IMR-90 (cell line): ENCODE results near the gene SURF2. TPM values are rescaled to one million over a fixed set of nuclear protein-coding genes. Genes with fewer than 3 reads are reported as not detected.

Experiments used
- ATAC-seq: fragments of 200-7000 bp; cut with Tn5 transposase; 2 replicates; pipeline ENCODE4 v1.9.1; 2020; ENCODE audit warnings: low read depth, mild to moderate bottlenecking, moderate library complexity
- BruUV-seq: library from RNA; stranded (reverse); fragments of 400-500 nt; replicated peaks from 2 replicates; lab custom pipeline; 2021; lab: Mats Ljungman, UMichigan
- CTCF ChIA-PET: fragments of 300-600 bp; formaldehyde crosslinking; extraction: SDS; loops from one replicate; lab custom pipeline; 2021; ENCODE audit warnings: antibody characterized with exemption; lab: Yijun Ruan, JAX
- POLR2A ChIA-PET: fragments of 300-600 bp; sonication (Branson Sonifier 250); formaldehyde crosslinking; loops from one replicate; lab custom pipeline; 2022; ENCODE audit warnings: antibody characterized with exemption; ENCODE audit not compliant: unreplicated experiment; lab: Charles Lee
- DNase-seq: peaks from one replicate; pipeline ENCODE4 v3.0.0; 2013
- H2AFZ ChIP-seq: replicated peaks from 2 replicates; pipeline ENCODE3; 2013; ENCODE audit warnings: low read length, mild to moderate bottlenecking; ENCODE audit not compliant: poor library complexity
- H2AK5ac ChIP-seq: 2 replicates; pipeline ENCODE4 v1.6.1; 2013; ENCODE audit warnings: low read depth, low read length, inconsistent platforms
- H2AK9ac ChIP-seq: replicated peaks from 2 replicates; pipeline ENCODE3; 2013; ENCODE audit warnings: mild to moderate bottlenecking, low read depth, low read length, moderate library complexity; ENCODE audit not compliant: poor library complexity
- H2BK120ac ChIP-seq: 2 replicates; pipeline ENCODE4 v1.6.1; 2013; ENCODE audit warnings: low read depth, low read length, inconsistent platforms
- H2BK15ac ChIP-seq: 3 replicates; pipeline ENCODE4 v1.6.1; 2013; ENCODE audit warnings: low read depth, low read length, inconsistent platforms
- H2BK20ac ChIP-seq: 2 replicates; pipeline ENCODE4 v1.6.1; 2013; ENCODE audit warnings: low read depth, mild to moderate bottlenecking, inconsistent platforms, low read length, moderate library complexity
- H2BK5ac ChIP-seq: 2 replicates; pipeline ENCODE4 v1.6.1; 2013; ENCODE audit warnings: mild to moderate bottlenecking, low read depth, low read length, inconsistent platforms; ENCODE audit not compliant: poor library complexity, severe bottlenecking
- H3K14ac ChIP-seq: replicated peaks from 2 replicates; pipeline ENCODE4 v1.6.1; 2013; ENCODE audit warnings: low read depth, low read length, inconsistent platforms
- H3K18ac ChIP-seq: 2 replicates; pipeline ENCODE4 v1.6.1; 2013; ENCODE audit warnings: low read depth, low read length, control low read depth
- H3K23ac ChIP-seq: 2 replicates; pipeline ENCODE4 v1.6.1; 2013; ENCODE audit warnings: low read depth, low read length, inconsistent platforms
- H3K27ac ChIP-seq: 2 replicates; pipeline ENCODE4 v1.5.1; 2013; ENCODE audit warnings: mild to moderate bottlenecking, control low read depth, low read length; ENCODE audit not compliant: insufficient read depth
- H3K27me3 ChIP-seq: 2 replicates; pipeline ENCODE4 v1.6.1; 2013; ENCODE audit warnings: low read length; ENCODE audit not compliant: control insufficient read depth, insufficient read depth
- H3K36me3 ChIP-seq: 2 replicates; pipeline ENCODE4 v1.6.1; 2013; ENCODE audit warnings: low read length, mixed read lengths; ENCODE audit not compliant: control insufficient read depth, insufficient read depth
- H3K4ac ChIP-seq: 2 replicates; pipeline ENCODE4 v1.6.1; 2013; ENCODE audit warnings: low read depth, low read length, inconsistent platforms
- H3K4me1 ChIP-seq: 2 replicates; pipeline ENCODE4 v1.6.1; 2013; ENCODE audit warnings: low read length, mixed read lengths; ENCODE audit not compliant: control insufficient read depth, insufficient read depth
- H3K4me2 ChIP-seq: 2 replicates; pipeline ENCODE4 v1.6.1; 2013; ENCODE audit warnings: low read depth, mild to moderate bottlenecking, control low read depth, low read length, moderate library complexity
- H3K4me3 ChIP-seq: 2 replicates; pipeline ENCODE4 v1.5.1; 2013; ENCODE audit warnings: low read depth, mild to moderate bottlenecking, control low read depth, low read length, moderate library complexity; ENCODE audit not compliant: insufficient read depth
- H3K56ac ChIP-seq: 2 replicates; pipeline ENCODE4 v1.6.1; 2013; ENCODE audit warnings: low read length, inconsistent platforms; ENCODE audit not compliant: insufficient read depth; ENCODE audit errors: extremely low read depth
- H3K79me1 ChIP-seq, 2 experiments: 2 replicates each; pipeline ENCODE4 v1.6.1; 2013; ENCODE audit warnings: low read length in 2 of 2, inconsistent platforms in 1 of 2, low read depth in 1 of 2
- H3K9ac ChIP-seq: 2 replicates; pipeline ENCODE4 v1.6.1; 2013; ENCODE audit warnings: low read depth, low read length, control low read depth
- H3K9me1 ChIP-seq: 2 replicates; pipeline ENCODE4 v1.6.1; 2013; ENCODE audit warnings: low read length, inconsistent platforms; ENCODE audit not compliant: insufficient read depth
- H3K9me3 ChIP-seq: 2 replicates; pipeline ENCODE4 v1.6.1; 2013; ENCODE audit warnings: low read length; ENCODE audit not compliant: control insufficient read depth, insufficient read depth
- H4K20me1 ChIP-seq: 2 replicates; pipeline ENCODE4 v1.6.1; 2013; ENCODE audit warnings: low read length, inconsistent platforms; ENCODE audit not compliant: insufficient read depth
- H4K5ac ChIP-seq: 2 replicates; pipeline ENCODE4 v1.6.1; 2013; ENCODE audit warnings: mild to moderate bottlenecking, low read depth, low read length, control low read depth
- H4K8ac ChIP-seq, 2 experiments: 2 replicates each; pipeline ENCODE4 v1.6.1; 2013; ENCODE audit warnings: low read depth in 2 of 2, low read length in 2 of 2, control low read depth in 1 of 2, inconsistent platforms in 1 of 2
- H4K91ac ChIP-seq: 2 replicates; pipeline ENCODE4 v1.6.1; 2013; ENCODE audit warnings: low read depth, low read length, inconsistent platforms; ENCODE audit not compliant: insufficient read depth
- BHLHE40 ChIP-seq: fragments of 150-350 bp; IDR thresholded peaks from 2 replicates; pipeline ENCODE4 v1.6.1; 2016; ENCODE audit warnings: mild to moderate bottlenecking, low read depth, low read length
- CHD1 ChIP-seq: IDR thresholded peaks from 2 replicates; pipeline ENCODE4 v1.6.1; 2012; ENCODE audit warnings: low read depth, low read length, improper control_type of control experiment
- CTCF ChIP-seq: conservative IDR thresholded peaks from 2 replicates; pipeline ENCODE4 v1.5.1; 2012; ENCODE audit warnings: mild to moderate bottlenecking, low read depth, low read length, improper control_type of control experiment
- MAZ ChIP-seq: IDR thresholded peaks from 2 replicates; pipeline ENCODE4 v1.6.1; 2012; ENCODE audit warnings: low read depth, mild to moderate bottlenecking, low read length, improper control_type of control experiment, moderate library complexity, borderline replicate concordance
- MXI1 ChIP-seq: IDR thresholded peaks from 2 replicates; pipeline ENCODE4 v1.6.1; 2012; ENCODE audit warnings: low read depth, mild to moderate bottlenecking, low read length, moderate library complexity, borderline replicate concordance
- NFE2L2 ChIP-seq: fragments of 150-350 bp; IDR thresholded peaks from 2 replicates; pipeline ENCODE4 v1.6.1; 2016; ENCODE audit warnings: low read depth, mild to moderate bottlenecking, low read length
- POLR2A ChIP-seq: IDR thresholded peaks from 2 replicates; pipeline ENCODE4 v1.6.1; 2012; ENCODE audit warnings: mild to moderate bottlenecking, low read depth, low read length
- RFX5 ChIP-seq: IDR thresholded peaks from 2 replicates; pipeline ENCODE4 v1.8.0; 2012; ENCODE audit warnings: low read depth, mild to moderate bottlenecking, low read length, moderate library complexity
- WGBS, 2 experiments: methylation state at CpG; one replicate each; pipeline versions ENCODE4 v1.1.5 to v1.1.7; 2013; ENCODE audit warnings: missing lambda C conversion rate in 2 of 2; ENCODE audit not compliant: insufficient read length in 1 of 2; ENCODE audit errors: extremely low coverage in 2 of 2; 5-methylcytosine and 5-hydroxymethylcytosine counted together
- dilution Hi-C: fragments of 300-500 bp; cut with HindIII; formaldehyde crosslinking; loops from one replicate; pipeline ENCODE4 v1.14.3; 2018; ENCODE audit warnings: low sequenced_read_pairs; ENCODE audit not compliant: unreplicated experiment
- in situ Hi-C: fragments of 300-500 bp; cut with MboI; formaldehyde crosslinking; loops from 3 replicates; pipeline ENCODE4 v1.14.3; 2019; ENCODE audit warnings: low sequenced_read_pairs, inconsistent platforms, mixed read lengths
- intact Hi-C: fragments of 100-400 bp; cut with micrococcal nuclease; formaldehyde crosslinking; loops from 2 replicates; pipeline ENCODE4 v1.10.0; 2022
- polyA plus RNA-seq, 3 experiments: library from polyadenylated mRNA; depleted of rRNA; stranded (reverse); fragments of >200 nt; gene quantifications; 2 replicates each; pipeline ENCODE4 v1.2.3, GENCODE V29; 2012; ENCODE audit warnings: low replicate concordance in 1 of 3
- total RNA-seq: library from RNA; depleted of rRNA; stranded (reverse); fragments of >200 nt; gene quantifications from 2 replicates; pipeline ENCODE4 v1.2.3, GENCODE V29; 2012
- TF ChIP-seq, protein P1 (sequence below): fragments of 150-350 bp; IDR thresholded peaks from 2 replicates; pipeline ENCODE4 v1.6.1; 2017; ENCODE audit warnings: mild to moderate bottlenecking, antibody characterized with exemption, low read length, low read depth
- TF ChIP-seq, protein P2 (sequence below): fragments of 150-350 bp; IDR thresholded peaks from 2 replicates; pipeline ENCODE4 v1.6.1; 2016; ENCODE audit warnings: low read depth, mild to moderate bottlenecking, low read length, moderate library complexity, borderline replicate concordance

The SURF2 gene
- total and polyA plus RNA-seq, 2 of the 4 experiments (the other 2 are of a cell fraction), result 9.9 to 16.3 TPM

- H4K5ac ChIP-seq, result peak within 1 kb of the TSS; percentile 67
- peaks cover 50% of the 10 kb centered on the region for H3K36me3 ChIP-seq
- H2BK5ac ChIP-seq, result peak within 1 kb of the TSS; percentile 38
- H3K14ac ChIP-seq, result peak within 1 kb of the TSS; percentile 85
- intact Hi-C loops (no loop called here), in situ Hi-C loops (no loop called here), dilution Hi-C loops (no loop called here)
- H3K4me1 ChIP-seq, result no peaks in the 10 kb centered on the region
- H3K4me3 ChIP-seq, result peak within 1 kb of the TSS; percentile 88
- H4K8ac ChIP-seq, result peak within 1 kb of the TSS; percentile 98 to 100
- DNase-seq, result peak; percentile 81
- H3K56ac ChIP-seq, result peak within 1 kb of the TSS; percentile 13; the same call in 1 of the 2 replicates
- H3K27ac ChIP-seq, result peak within 1 kb of the TSS; percentile 81
- H2BK20ac ChIP-seq, result no peak within 1 kb of the TSS
- H3K18ac ChIP-seq, result no peak within 1 kb of the TSS
- WGBS, 2 experiments, result 1% methylated on average over 35 of the region's 70 CpGs; no CpG with 5 or more reads in 1 of the 2 experiments
- no peaks in the 10 kb centered on the region for H4K20me1 ChIP-seq
- no peak within 1 kb of the TSS for H2BK120ac ChIP-seq
- ChIA-PET POLR2A (interaction anchor here (0.6 kb wide), 1 partner anchor 11 kb away, joined by 3 read pairs; no protein-coding TSS in a partner anchor), CTCF (no interaction called here)
- no TSS peak for BruUV-seq
- peak within 1 kb of the TSS; percentile 95 for H3K4me2 ChIP-seq
- peak within 1 kb of the TSS; percentile 83 for H3K23ac ChIP-seq
- H2BK15ac ChIP-seq, result no peak within 1 kb of the TSS
- peaks cover 10% of the 10 kb centered on the region; the same call in 1 of the 2 replicates for H3K9me1 ChIP-seq
- H4K91ac ChIP-seq, result peak within 1 kb of the TSS; percentile 64
- H3K27me3 ChIP-seq, result no peaks in the 10 kb centered on the region
- ATAC-seq, result peak; percentile 98
- peak within 1 kb of the TSS; percentile 87 for H3K4ac ChIP-seq
- H3K79me1 ChIP-seq, result peaks cover 17 to 34% of the 10 kb centered on the region in 2 experiments
- peak within 1 kb of the TSS; percentile 95 for H2AFZ ChIP-seq
- H3K9ac ChIP-seq, result peak within 1 kb of the TSS; percentile 82
- H2AK5ac ChIP-seq, result peak within 1 kb of the TSS; percentile 97
- no peaks in the 10 kb centered on the region for H3K9me3 ChIP-seq
- peak within 1 kb of the TSS; percentile 95 for H2AK9ac ChIP-seq
- TF ChIP-seq CTCF, result no peak
- peak; percentile 86 for TF ChIP-seq MXI1
- 0 out of 2 replicates have a peak, but pooled peaks have one; percentile 3 for TF ChIP-seq NFE2L2
- TF ChIP-seq CHD1, result no peak
- TF ChIP-seq BHLHE40, result peak; percentile 100
- TF ChIP-seq, protein P1, sequence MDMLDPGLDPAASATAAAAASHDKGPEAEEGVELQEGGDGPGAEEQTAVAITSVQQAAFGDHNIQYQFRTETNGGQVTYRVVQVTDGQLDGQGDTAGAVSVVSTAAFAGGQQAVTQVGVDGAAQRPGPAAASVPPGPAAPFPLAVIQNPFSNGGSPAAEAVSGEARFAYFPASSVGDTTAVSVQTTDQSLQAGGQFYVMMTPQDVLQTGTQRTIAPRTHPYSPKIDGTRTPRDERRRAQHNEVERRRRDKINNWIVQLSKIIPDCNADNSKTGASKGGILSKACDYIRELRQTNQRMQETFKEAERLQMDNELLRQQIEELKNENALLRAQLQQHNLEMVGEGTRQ, result 0 out of 2 replicates have a peak, but pooled peaks have one; percentile 17
- TF ChIP-seq POLR2A, result 0 out of 2 replicates have a peak, but pooled peaks have one; percentile 38
- no peak for TF ChIP-seq RFX5
- TF ChIP-seq MAZ, result peak; percentile 97
- TF ChIP-seq, protein P2, sequence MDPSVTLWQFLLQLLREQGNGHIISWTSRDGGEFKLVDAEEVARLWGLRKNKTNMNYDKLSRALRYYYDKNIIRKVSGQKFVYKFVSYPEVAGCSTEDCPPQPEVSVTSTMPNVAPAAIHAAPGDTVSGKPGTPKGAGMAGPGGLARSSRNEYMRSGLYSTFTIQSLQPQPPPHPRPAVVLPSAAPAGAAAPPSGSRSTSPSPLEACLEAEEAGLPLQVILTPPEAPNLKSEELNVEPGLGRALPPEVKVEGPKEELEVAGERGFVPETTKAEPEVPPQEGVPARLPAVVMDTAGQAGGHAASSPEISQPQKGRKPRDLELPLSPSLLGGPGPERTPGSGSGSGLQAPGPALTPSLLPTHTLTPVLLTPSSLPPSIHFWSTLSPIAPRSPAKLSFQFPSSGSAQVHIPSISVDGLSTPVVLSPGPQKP, result peak; percentile 76; the same call in 1 of the 2 replicates
Measured at GRCh38 chr9:133335924-133336811, 20.2 kb upstream of the SURF2 start, which contains the start of gene SURF6. Gene SURF6, minus strand, starts transcription at chr9:133336188. Its CDS starts 56 bp downstream, at chr9:133336132.
